IMR-90 (cell line): Measurements from ENCODE around the gene GPER1. TPM values are rescaled to one million over a fixed set of nuclear protein-coding genes. Genes with fewer than 3 reads are reported as not detected.

Source experiments
- ATAC-seq: fragments of 200-7000 bp; cut with Tn5 transposase; 2 replicates; pipeline ENCODE4 v1.9.1; 2020; ENCODE audit warnings: low read depth, mild to moderate bottlenecking, moderate library complexity
- BruUV-seq: library from RNA; stranded (reverse); fragments of 400-500 nt; replicated peaks from 2 replicates; lab custom pipeline; 2021; lab: Mats Ljungman, UMichigan
- CTCF ChIA-PET: fragments of 300-600 bp; formaldehyde crosslinking; extraction: SDS; loops from one replicate; lab custom pipeline; 2021; ENCODE audit warnings: antibody characterized with exemption; lab: Yijun Ruan, JAX
- POLR2A ChIA-PET: fragments of 300-600 bp; sonication (Branson Sonifier 250); formaldehyde crosslinking; loops from one replicate; lab custom pipeline; 2022; ENCODE audit warnings: antibody characterized with exemption; ENCODE audit not compliant: unreplicated experiment; lab: Charles Lee
- DNase-seq: peaks from one replicate; pipeline ENCODE4 v3.0.0; 2013
- H2AFZ ChIP-seq: replicated peaks from 2 replicates; pipeline ENCODE3; 2013; ENCODE audit warnings: low read length, mild to moderate bottlenecking; ENCODE audit not compliant: poor library complexity
- H2AK5ac ChIP-seq: 2 replicates; pipeline ENCODE4 v1.6.1; 2013; ENCODE audit warnings: low read depth, low read length, inconsistent platforms
- H2AK9ac ChIP-seq: replicated peaks from 2 replicates; pipeline ENCODE3; 2013; ENCODE audit warnings: mild to moderate bottlenecking, low read depth, low read length, moderate library complexity; ENCODE audit not compliant: poor library complexity
- H2BK120ac ChIP-seq: 2 replicates; pipeline ENCODE4 v1.6.1; 2013; ENCODE audit warnings: low read depth, low read length, inconsistent platforms
- H2BK15ac ChIP-seq: 3 replicates; pipeline ENCODE4 v1.6.1; 2013; ENCODE audit warnings: low read depth, low read length, inconsistent platforms
- H2BK20ac ChIP-seq: 2 replicates; pipeline ENCODE4 v1.6.1; 2013; ENCODE audit warnings: low read depth, mild to moderate bottlenecking, inconsistent platforms, low read length, moderate library complexity
- H2BK5ac ChIP-seq: 2 replicates; pipeline ENCODE4 v1.6.1; 2013; ENCODE audit warnings: mild to moderate bottlenecking, low read depth, low read length, inconsistent platforms; ENCODE audit not compliant: poor library complexity, severe bottlenecking
- H3K14ac ChIP-seq: replicated peaks from 2 replicates; pipeline ENCODE4 v1.6.1; 2013; ENCODE audit warnings: low read depth, low read length, inconsistent platforms
- H3K18ac ChIP-seq: 2 replicates; pipeline ENCODE4 v1.6.1; 2013; ENCODE audit warnings: low read depth, low read length, control low read depth
- H3K23ac ChIP-seq: 2 replicates; pipeline ENCODE4 v1.6.1; 2013; ENCODE audit warnings: low read depth, low read length, inconsistent platforms
- H3K27ac ChIP-seq: 2 replicates; pipeline ENCODE4 v1.5.1; 2013; ENCODE audit warnings: mild to moderate bottlenecking, control low read depth, low read length; ENCODE audit not compliant: insufficient read depth
- H3K27me3 ChIP-seq: 2 replicates; pipeline ENCODE4 v1.6.1; 2013; ENCODE audit warnings: low read length; ENCODE audit not compliant: control insufficient read depth, insufficient read depth
- H3K36me3 ChIP-seq: 2 replicates; pipeline ENCODE4 v1.6.1; 2013; ENCODE audit warnings: low read length, mixed read lengths; ENCODE audit not compliant: control insufficient read depth, insufficient read depth
- H3K4ac ChIP-seq: 2 replicates; pipeline ENCODE4 v1.6.1; 2013; ENCODE audit warnings: low read depth, low read length, inconsistent platforms
- H3K4me1 ChIP-seq: 2 replicates; pipeline ENCODE4 v1.6.1; 2013; ENCODE audit warnings: low read length, mixed read lengths; ENCODE audit not compliant: control insufficient read depth, insufficient read depth
- H3K4me2 ChIP-seq: 2 replicates; pipeline ENCODE4 v1.6.1; 2013; ENCODE audit warnings: low read depth, mild to moderate bottlenecking, control low read depth, low read length, moderate library complexity
- H3K4me3 ChIP-seq: 2 replicates; pipeline ENCODE4 v1.5.1; 2013; ENCODE audit warnings: low read depth, mild to moderate bottlenecking, control low read depth, low read length, moderate library complexity; ENCODE audit not compliant: insufficient read depth
- H3K56ac ChIP-seq: 2 replicates; pipeline ENCODE4 v1.6.1; 2013; ENCODE audit warnings: low read length, inconsistent platforms; ENCODE audit not compliant: insufficient read depth; ENCODE audit errors: extremely low read depth
- H3K79me1 ChIP-seq, 2 experiments: 2 replicates each; pipeline ENCODE4 v1.6.1; 2013; ENCODE audit warnings: low read length in 2 of 2, inconsistent platforms in 1 of 2, low read depth in 1 of 2
- H3K9ac ChIP-seq: 2 replicates; pipeline ENCODE4 v1.6.1; 2013; ENCODE audit warnings: low read depth, low read length, control low read depth
- H3K9me1 ChIP-seq: 2 replicates; pipeline ENCODE4 v1.6.1; 2013; ENCODE audit warnings: low read length, inconsistent platforms; ENCODE audit not compliant: insufficient read depth
- H3K9me3 ChIP-seq: 2 replicates; pipeline ENCODE4 v1.6.1; 2013; ENCODE audit warnings: low read length; ENCODE audit not compliant: control insufficient read depth, insufficient read depth
- H4K20me1 ChIP-seq: 2 replicates; pipeline ENCODE4 v1.6.1; 2013; ENCODE audit warnings: low read length, inconsistent platforms; ENCODE audit not compliant: insufficient read depth
- H4K5ac ChIP-seq: 2 replicates; pipeline ENCODE4 v1.6.1; 2013; ENCODE audit warnings: mild to moderate bottlenecking, low read depth, low read length, control low read depth
- H4K8ac ChIP-seq, 2 experiments: 2 replicates each; pipeline ENCODE4 v1.6.1; 2013; ENCODE audit warnings: low read depth in 2 of 2, low read length in 2 of 2, control low read depth in 1 of 2, inconsistent platforms in 1 of 2
- H4K91ac ChIP-seq: 2 replicates; pipeline ENCODE4 v1.6.1; 2013; ENCODE audit warnings: low read depth, low read length, inconsistent platforms; ENCODE audit not compliant: insufficient read depth
- BHLHE40 ChIP-seq: fragments of 150-350 bp; IDR thresholded peaks from 2 replicates; pipeline ENCODE4 v1.6.1; 2016; ENCODE audit warnings: mild to moderate bottlenecking, low read depth, low read length
- CEBPB ChIP-seq: IDR thresholded peaks from 2 replicates; pipeline ENCODE4 v1.6.1; 2012; ENCODE audit warnings: low read depth, low read length, improper control_type of control experiment
- ELK1 ChIP-seq: fragments of 150-350 bp; IDR thresholded peaks from 2 replicates; pipeline ENCODE4 v1.6.1; 2016; ENCODE audit warnings: low read depth, mild to moderate bottlenecking, low read length, moderate library complexity, borderline replicate concordance
- MAFK ChIP-seq: IDR thresholded peaks from 2 replicates; pipeline ENCODE4 v1.6.1; 2012; ENCODE audit warnings: low read depth, low read length, improper control_type of control experiment
- MAZ ChIP-seq: IDR thresholded peaks from 2 replicates; pipeline ENCODE4 v1.6.1; 2012; ENCODE audit warnings: low read depth, mild to moderate bottlenecking, low read length, improper control_type of control experiment, moderate library complexity, borderline replicate concordance
- MXI1 ChIP-seq: IDR thresholded peaks from 2 replicates; pipeline ENCODE4 v1.6.1; 2012; ENCODE audit warnings: low read depth, mild to moderate bottlenecking, low read length, moderate library complexity, borderline replicate concordance
- POLR2A ChIP-seq: IDR thresholded peaks from 2 replicates; pipeline ENCODE4 v1.6.1; 2012; ENCODE audit warnings: mild to moderate bottlenecking, low read depth, low read length
- RAD21 ChIP-seq: IDR thresholded peaks from 2 replicates; pipeline ENCODE4 v1.6.1; 2012; ENCODE audit warnings: low read length, improper control_type of control experiment
- RCOR1 ChIP-seq: IDR thresholded peaks from 2 replicates; pipeline ENCODE4 v1.6.1; 2012; ENCODE audit warnings: mild to moderate bottlenecking, low read length, improper control_type of control experiment; ENCODE audit not compliant: insufficient replicate concordance
- RFX5 ChIP-seq: IDR thresholded peaks from 2 replicates; pipeline ENCODE4 v1.8.0; 2012; ENCODE audit warnings: low read depth, mild to moderate bottlenecking, low read length, moderate library complexity
- USF2 ChIP-seq: fragments of 150-350 bp; IDR thresholded peaks from 2 replicates; pipeline ENCODE4 v1.6.1; 2017; ENCODE audit warnings: mild to moderate bottlenecking, antibody characterized with exemption, low read length, low read depth
- WGBS, 2 experiments: methylation state at CpG; one replicate each; pipeline versions ENCODE4 v1.1.5 to v1.1.7; 2013; ENCODE audit warnings: missing lambda C conversion rate in 2 of 2; ENCODE audit not compliant: insufficient read length in 1 of 2; ENCODE audit errors: extremely low coverage in 2 of 2; 5-methylcytosine and 5-hydroxymethylcytosine counted together
- dilution Hi-C: fragments of 300-500 bp; cut with HindIII; formaldehyde crosslinking; loops from one replicate; pipeline ENCODE4 v1.14.3; 2018; ENCODE audit warnings: low sequenced_read_pairs; ENCODE audit not compliant: unreplicated experiment
- in situ Hi-C: fragments of 300-500 bp; cut with MboI; formaldehyde crosslinking; loops from 3 replicates; pipeline ENCODE4 v1.14.3; 2019; ENCODE audit warnings: low sequenced_read_pairs, inconsistent platforms, mixed read lengths
- intact Hi-C: fragments of 100-400 bp; cut with micrococcal nuclease; formaldehyde crosslinking; loops from 2 replicates; pipeline ENCODE4 v1.10.0; 2022
- polyA plus RNA-seq, 3 experiments: library from polyadenylated mRNA; depleted of rRNA; stranded (reverse); fragments of >200 nt; gene quantifications; 2 replicates each; pipeline ENCODE4 v1.2.3, GENCODE V29; 2012; ENCODE audit warnings: low replicate concordance in 1 of 3
- total RNA-seq: library from RNA; depleted of rRNA; stranded (reverse); fragments of >200 nt; gene quantifications from 2 replicates; pipeline ENCODE4 v1.2.3, GENCODE V29; 2012

Gene GPER1
- total and polyA plus RNA-seq, 2 of the 4 experiments (the other 2 are of a cell fraction) = 2.0 to 5.8 TPM

GRCh38 chr7:1097120-1097504, 9.2 kb downstream of the GPER1 start:
- H3K9me3 ChIP-seq = no peaks in the 10 kb centered on the region
- H2AK5ac ChIP-seq = no peak overlapping the region
- H3K4me3 ChIP-seq = no peak overlapping the region
- WGBS, 2 experiments = 97% methylated on average over 7 of the region's 13 CpGs; no CpG with 5 or more reads in 1 of the 2 experiments
- H3K27ac ChIP-seq = no peak overlapping the region
- ChIA-PET POLR2A (no interaction called here), CTCF (no interaction called here)
- no peak overlapping the region for H2AFZ ChIP-seq
- DNase-seq (no peak), ATAC-seq (no peak)
- no peak overlapping the region for H3K14ac ChIP-seq
- H3K9ac ChIP-seq = no peak overlapping the region
- H2BK120ac ChIP-seq = no peak overlapping the region
- H3K27me3 ChIP-seq = no peaks in the 10 kb centered on the region
- peaks cover 4% of the 10 kb centered on the region; the same call in 1 of the 2 replicates for H4K20me1 ChIP-seq
- dilution Hi-C loops = no loop called here
- H2BK15ac ChIP-seq = no peak overlapping the region
- peaks cover 0 to 19% of the 10 kb centered on the region in 2 experiments; a peak in 3 of 4 replicates for H3K79me1 ChIP-seq
- no peak overlapping the region for H2BK5ac ChIP-seq
- intact Hi-C loops = no loop called here
- no peak overlapping the region for H4K8ac ChIP-seq
- H2BK20ac ChIP-seq = no peak overlapping the region
- no peaks in the 10 kb centered on the region; the same call in 1 of the 2 replicates for H3K4me1 ChIP-seq
- no peak overlapping the region for H3K4me2 ChIP-seq
- TF ChIP-seq CEBPB (no peak), RCOR1 (no peak), MAZ (no peak), MXI1 (no peak), RAD21 (no peak), BHLHE40 (no peak), RFX5 (no peak), USF2 (no peak), MAFK (no peak), POLR2A (no peak), ELK1 (no peak)
- H3K4ac ChIP-seq = no peak overlapping the region
- H4K5ac ChIP-seq = no peak overlapping the region
- H4K91ac ChIP-seq = no peak overlapping the region
- H2AK9ac ChIP-seq = peak overlapping the region; percentile 5
- H3K18ac ChIP-seq = no peak overlapping the region
- no peak overlapping the region for H3K56ac ChIP-seq
- no TSS peak for BruUV-seq
- H3K9me1 ChIP-seq = no peaks in the 10 kb centered on the region
- in situ Hi-C loops = no loop called here
- H3K23ac ChIP-seq = no peak overlapping the region
- H3K36me3 ChIP-seq = peaks cover 2% of the 10 kb centered on the region
